ENCODE data around the gene TOPBP1.
"Not testable (repeated sequence)": the region's sequence is repeated elsewhere in the genome, so short reads cannot be mapped to it uniquely, and the experiment has no call there.

Gene TOPBP1

GRCh38 chr3:133563186-133563591 lies 98.6 kb downstream of the TOPBP1 start:
- H3K4me3 ChIP-seq (ENCODE audit: low read depth, low read length), result no peak overlapping the region
- TF ChIP-seq CTCF (IDR thresholded peaks at IDR 0.05), result no peak
- H3K36me3 ChIP-seq (ENCODE audit: control insufficient read depth, insufficient read depth, low read length), result no peaks in the 10 kb centered on the region
- no peak overlapping the region for H3K27ac ChIP-seq
- no peak overlapping the region for H3K9ac ChIP-seq
- H3K79me2 ChIP-seq, result no peaks in the 10 kb centered on the region
- H2AFZ ChIP-seq, result no peak overlapping the region
- no peaks in the 10 kb centered on the region for H3K4me1 ChIP-seq
- H3K27me3 ChIP-seq (ENCODE audit: control insufficient read depth, insufficient read depth, low read length), result no peaks in the 10 kb centered on the region
- H3K4me2 ChIP-seq (ENCODE audit: low read length), result no peak overlapping the region
- no peaks in the 10 kb centered on the region for H3K9me3 ChIP-seq (ENCODE audit: control insufficient read depth, low read length)

- Histone ChIP-seq H3K9me3 (ENCODE audit: control insufficient read depth, low read length) (no peaks in the 10 kb centered on the region), H3K36me3 (ENCODE audit: control insufficient read depth, insufficient read depth, low read length) (no peaks in the 10 kb centered on the region), H3K9ac (no peak overlapping the region), H3K27me3 (ENCODE audit: control insufficient read depth, insufficient read depth, low read length) (no peaks in the 10 kb centered on the region), H3K79me2 (no peaks in the 10 kb centered on the region), H3K4me1 (no peaks in the 10 kb centered on the region), H3K4me3 (ENCODE audit: low read depth, low read length) (no peak overlapping the region), H3K27ac (no peak overlapping the region), H2AFZ (no peak overlapping the region), H3K4me2 (ENCODE audit: low read length) (no peak overlapping the region)
- TF ChIP-seq CTCF (IDR thresholded peaks at IDR 0.05), result no peak
Observed at GRCh38 chr3:133562376-133562775, 99.4 kb downstream of the TOPBP1 start.

GRCh38 chr3:133561679-133562078 lies 100.1 kb downstream of the TOPBP1 start:
- no peak overlapping the region for H3K27ac ChIP-seq
- no peak overlapping the region for H2AFZ ChIP-seq
- H3K9me3 ChIP-seq (ENCODE audit: control insufficient read depth, low read length), result no peaks in the 10 kb centered on the region
- H3K36me3 ChIP-seq (ENCODE audit: control insufficient read depth, insufficient read depth, low read length), result no peaks in the 10 kb centered on the region
- H3K79me2 ChIP-seq, result no peaks in the 10 kb centered on the region
- H3K4me2 ChIP-seq (ENCODE audit: low read length), result no peak overlapping the region
- no peak overlapping the region for H3K4me3 ChIP-seq (ENCODE audit: low read depth, low read length)
- H3K4me1 ChIP-seq, result no peaks in the 10 kb centered on the region
- TF ChIP-seq CTCF (IDR thresholded peaks at IDR 0.05), result no peak
- H3K9ac ChIP-seq, result no peak overlapping the region
- no peaks in the 10 kb centered on the region for H3K27me3 ChIP-seq (ENCODE audit: control insufficient read depth, insufficient read depth, low read length)

- H3K4me2 ChIP-seq (ENCODE audit: low read length); H3K9me3 ChIP-seq (ENCODE audit: control insufficient read depth, low read length); H2AFZ ChIP-seq; H3K36me3 ChIP-seq (ENCODE audit: control insufficient read depth, insufficient read depth, low read length); H3K79me2 ChIP-seq; H3K27me3 ChIP-seq (ENCODE audit: control insufficient read depth, insufficient read depth, low read length); H3K4me3 ChIP-seq (ENCODE audit: low read depth, low read length); H3K9ac ChIP-seq; H3K27ac ChIP-seq: not testable (repeated sequence)
- peaks cover 10% of the 10 kb centered on the region for H3K4me1 ChIP-seq
Observed at GRCh38 chr3:133551589-133551988, 110.2 kb downstream of the TOPBP1 start.
